GM19463 (cell line): ENCODE measurements around the gene LIMS2.

Experiments used
- ATAC-seq: cut with Tn5 transposase; IDR thresholded peaks from one replicate; pipeline ENCODE4 v1.9.1; 2021; ENCODE audit warnings: mild to moderate bottlenecking, moderate library complexity; ENCODE audit not compliant: unreplicated experiment

Gene LIMS2

DNA sequence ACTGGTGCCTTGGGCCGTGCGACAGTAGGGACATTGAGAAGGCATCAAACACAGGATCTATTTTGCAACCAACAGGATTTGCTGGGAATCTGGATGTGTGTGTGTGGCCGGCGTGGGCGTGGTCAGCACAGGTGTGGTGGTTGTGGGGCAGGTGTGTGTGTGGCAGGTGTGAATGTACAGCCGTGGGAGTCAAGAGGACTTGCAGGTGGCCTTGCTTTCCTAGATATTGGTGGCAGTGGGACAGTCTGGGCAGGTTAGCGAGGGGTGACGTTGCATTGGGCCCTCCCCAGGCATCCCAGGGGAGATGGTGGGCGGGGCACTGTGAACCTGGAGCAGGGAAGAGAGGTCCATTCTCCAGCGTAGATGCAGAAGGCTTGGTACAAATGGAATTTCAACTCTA is 3.2 kb upstream of the LIMS2 start:
- no peak for ATAC-seq

- no peak for ATAC-seq
Observed at GRCh38 chr2:127676906-127677305, 1.6 kb upstream of the LIMS2 start.

GRCh38 chr2:127674241-127675209 is 805 bp downstream of the LIMS2 start:
- ATAC-seq = no peak

- no peak for ATAC-seq
Observed at GRCh38 chr2:127673291-127674069, 1.9 kb downstream of the LIMS2 start.

DNA sequence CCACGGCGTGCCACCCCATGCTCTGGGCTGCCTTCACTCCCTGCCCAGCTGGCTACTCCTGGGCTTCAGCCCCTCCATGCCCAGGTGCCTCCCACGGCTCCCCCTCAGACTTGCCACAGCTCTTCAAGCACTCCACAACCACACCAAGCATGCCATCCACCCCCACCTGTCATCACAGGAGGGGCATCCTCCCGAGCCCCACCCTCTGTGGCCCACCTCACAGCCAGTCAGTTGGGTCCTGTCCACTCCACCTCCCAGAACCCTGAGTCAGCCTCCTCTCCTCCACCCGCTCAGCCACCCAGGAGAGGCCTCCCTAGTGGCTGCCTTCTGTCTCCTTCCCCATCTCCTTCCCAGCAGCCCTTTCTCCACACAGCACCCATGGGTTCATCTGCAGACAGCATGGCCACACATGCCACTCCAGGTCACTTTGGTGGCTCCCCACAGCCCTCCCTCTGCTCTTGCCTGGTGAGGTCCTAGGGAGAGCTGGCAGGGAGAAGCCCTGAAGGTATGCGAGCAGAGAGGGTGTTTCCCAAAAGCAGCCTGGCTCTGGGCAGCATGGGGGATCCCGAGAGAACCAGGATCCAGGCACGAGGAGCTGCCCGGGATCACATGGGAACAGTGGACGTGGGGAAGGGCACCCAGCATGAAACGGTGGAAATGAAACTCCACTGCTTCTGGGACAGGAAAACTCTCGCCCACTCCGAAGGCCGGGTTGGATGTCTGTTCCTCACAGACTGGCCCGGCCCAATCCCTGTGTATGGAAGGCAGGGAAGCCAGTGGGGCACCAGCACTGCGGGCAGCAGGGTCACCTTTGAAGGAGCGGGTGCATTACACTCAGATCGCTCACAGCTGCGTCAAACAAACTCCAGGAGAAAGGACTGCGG is 2.7 kb downstream of the LIMS2 start:
- ATAC-seq = no peak

GRCh38 chr2:127671557-127672302 is 3.6 kb downstream of the LIMS2 start:
- no peak for ATAC-seq

- ATAC-seq = no peak
Observed at GRCh38 chr2:127670957-127671290, 4.4 kb downstream of the LIMS2 start.

- no peak for ATAC-seq
Observed at GRCh38 chr2:127670055-127670956, 5.0 kb downstream of the LIMS2 start.

DNA sequence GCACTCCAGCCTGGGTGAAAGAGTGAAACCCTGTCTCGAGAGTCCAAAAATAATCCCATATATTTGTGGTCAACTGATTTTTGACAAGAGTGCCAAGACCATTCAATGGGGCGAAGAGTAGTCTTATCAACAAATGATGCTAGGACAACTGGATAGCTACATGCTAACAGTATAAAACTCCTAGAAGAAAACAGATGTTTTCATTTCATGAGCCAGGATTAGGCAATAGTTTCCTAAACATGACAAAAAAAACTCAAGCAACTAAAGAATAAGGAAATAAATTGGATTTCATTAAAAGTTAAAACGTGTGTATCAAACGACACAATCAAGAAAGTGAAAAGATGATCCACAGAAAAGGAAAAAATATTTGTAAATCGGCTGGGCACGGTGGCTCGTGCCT is 6.3 kb downstream of the LIMS2 start:
- no peak for ATAC-seq

DNA sequence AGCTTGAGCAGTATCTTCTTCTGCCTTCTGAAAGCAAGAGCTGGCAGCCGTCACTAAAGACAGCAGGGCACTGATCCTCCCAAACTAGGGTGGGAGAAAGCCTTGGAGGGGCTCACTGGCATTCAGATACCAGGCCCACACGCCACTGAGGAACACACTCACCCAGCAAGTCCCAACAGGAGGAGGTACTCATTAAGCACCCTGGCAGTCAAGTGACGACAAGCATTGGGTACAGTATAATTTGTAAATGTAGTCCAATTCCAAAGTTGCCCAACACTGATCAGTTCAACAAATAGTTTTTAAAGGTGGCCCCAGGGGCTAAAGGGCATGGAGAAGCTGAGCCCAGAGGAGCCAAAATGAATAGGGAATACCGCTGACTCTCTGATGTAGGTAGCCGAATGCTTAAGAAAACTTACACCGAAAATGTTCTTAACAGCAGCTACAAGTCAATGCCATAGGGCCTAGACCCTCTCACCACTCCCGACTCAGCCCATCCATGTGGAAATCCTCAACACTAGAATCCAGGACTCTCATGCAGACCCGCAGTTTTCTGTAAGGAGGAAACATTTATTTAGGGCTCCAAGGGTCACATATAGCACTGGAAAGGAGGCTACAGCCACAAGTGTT is 9.9 kb downstream of the LIMS2 start:
- ATAC-seq = no peak

DNA sequence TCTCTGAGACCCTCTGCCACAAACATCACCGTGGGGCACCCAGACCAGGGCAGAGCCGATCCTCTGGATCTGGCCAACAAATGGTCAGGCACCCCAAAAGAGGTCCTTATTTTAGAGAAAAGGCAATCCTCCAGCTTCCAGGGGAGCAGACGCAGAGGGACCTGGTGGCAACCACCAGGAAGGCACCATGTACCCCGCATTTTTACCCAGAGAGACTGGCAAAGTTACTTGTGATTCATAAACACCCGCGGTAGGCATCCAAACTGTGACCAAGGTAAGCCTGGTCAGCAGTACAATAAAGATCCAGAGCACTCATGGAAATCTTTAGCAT is 10.5 kb downstream of the LIMS2 start:
- ATAC-seq = no peak

- no peak for ATAC-seq
Observed at GRCh38 chr2:127664065-127664894, 11.1 kb downstream of the LIMS2 start.

DNA sequence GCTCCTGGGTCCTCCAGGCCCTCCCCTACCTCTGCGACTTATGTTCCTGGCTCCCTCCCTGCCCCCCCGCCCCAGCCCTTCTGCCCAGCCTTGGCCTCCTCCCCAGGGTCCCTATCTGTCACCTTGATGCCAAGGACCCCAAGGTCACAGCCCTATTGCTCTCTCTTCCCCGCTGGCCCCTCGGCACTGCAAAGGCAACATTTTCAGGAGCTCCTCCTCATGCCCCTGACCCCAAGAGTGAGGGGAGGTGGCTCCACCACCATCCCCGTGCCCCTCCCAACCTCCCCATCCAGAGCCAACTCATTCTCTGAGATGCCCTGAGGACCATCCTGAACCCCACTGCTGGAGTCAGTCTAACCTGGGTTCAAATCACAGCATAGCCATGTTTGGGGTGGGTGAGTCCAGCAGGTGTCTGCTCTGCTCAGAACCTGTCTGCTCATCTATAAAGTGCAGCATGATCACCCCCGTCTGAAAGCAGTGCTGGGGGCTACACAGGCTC is 11.7 kb downstream of the LIMS2 start:
- ATAC-seq = no peak

- ATAC-seq = no peak
Observed at GRCh38 chr2:127662937-127663565, 12.3 kb downstream of the LIMS2 start.

DNA sequence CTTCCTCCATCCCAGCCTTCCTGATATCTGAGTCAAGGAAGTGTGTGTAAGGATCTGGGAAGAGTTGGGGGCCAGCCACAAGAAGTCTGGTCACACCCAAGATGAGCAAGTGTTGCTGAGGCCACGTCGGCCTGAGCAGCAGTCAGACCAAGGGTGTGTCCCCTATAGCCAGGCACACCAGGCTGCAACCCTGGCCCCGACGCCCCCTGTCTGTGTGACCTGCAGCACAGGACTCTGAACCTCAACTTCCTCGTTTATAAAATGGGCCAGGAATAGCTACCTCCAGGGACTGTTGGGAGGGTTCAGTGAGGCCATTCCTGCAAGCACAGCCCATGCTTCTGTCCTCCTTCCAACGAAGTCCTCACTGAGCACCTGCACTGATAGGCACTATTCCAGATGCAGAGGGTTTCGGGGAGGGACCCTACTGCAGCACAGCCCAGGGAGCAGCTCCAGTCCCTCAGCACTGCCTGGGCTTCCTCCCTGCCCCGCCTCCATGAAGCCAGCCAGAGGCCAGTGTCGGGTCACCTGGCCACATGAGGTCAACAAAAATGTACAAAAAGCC is 13.3 kb downstream of the LIMS2 start:
- ATAC-seq = no peak

DNA sequence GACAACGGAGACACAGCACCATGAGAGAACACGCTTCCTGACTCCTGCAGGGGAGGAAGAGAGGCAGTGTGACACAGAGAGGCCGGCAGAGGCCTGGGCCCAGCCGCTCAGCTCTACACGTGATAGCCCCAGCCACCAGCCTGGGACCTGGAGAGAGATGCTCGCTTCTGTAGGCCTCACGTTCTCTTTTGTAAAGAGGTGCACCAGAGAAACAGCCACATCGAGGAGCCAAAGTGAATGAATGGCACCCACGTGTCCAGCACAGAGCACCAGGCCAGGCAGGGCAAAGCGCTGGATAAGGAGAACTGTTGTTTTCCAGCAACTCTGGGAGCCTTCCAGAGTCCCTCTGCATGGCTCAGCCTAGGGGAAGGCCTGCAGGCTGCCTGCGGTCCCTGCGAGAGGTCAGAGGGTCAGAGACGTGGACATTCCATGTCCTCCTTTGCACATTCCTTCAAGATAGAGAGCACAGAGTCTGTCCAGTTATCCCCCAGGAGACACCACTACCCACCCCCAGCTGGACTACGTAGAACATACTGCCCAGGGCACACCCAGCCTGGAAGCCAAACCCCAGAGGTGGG is 14.2 kb downstream of the LIMS2 start:
- ATAC-seq = no peak

DNA sequence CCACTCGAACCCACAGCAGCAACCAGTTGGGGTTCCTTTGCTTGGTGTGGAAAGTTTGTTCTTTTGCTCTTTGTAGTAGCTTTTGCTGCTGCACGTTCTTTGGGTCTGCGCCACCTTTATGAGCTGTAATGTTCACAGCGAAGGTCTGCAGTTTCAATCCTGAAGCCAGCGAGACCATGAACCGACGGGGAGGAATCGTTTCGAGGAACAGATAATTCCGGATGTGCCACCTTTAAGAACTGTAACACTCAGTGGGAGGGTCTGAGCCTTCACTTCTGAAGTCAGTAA is 15.1 kb downstream of the LIMS2 start:
- no peak for ATAC-seq
